GM18511 (cell line): ENCODE results near the gene REM2.
A peak's percentile ranks its signal among the peaks of the same experiment; 100 is the strongest.
"Not testable (repeated sequence)": the region's sequence is repeated elsewhere in the genome, so short reads cannot be mapped to it uniquely, and the experiment has no call there.

ENCODE experiments used
- ATAC-seq: cut with Tn5 transposase; IDR thresholded peaks from one replicate; pipeline ENCODE4 v1.9.1; 2021; ENCODE audit warnings: mild to moderate bottlenecking, moderate library complexity; ENCODE audit not compliant: unreplicated experiment

REM2 gene

DNA sequence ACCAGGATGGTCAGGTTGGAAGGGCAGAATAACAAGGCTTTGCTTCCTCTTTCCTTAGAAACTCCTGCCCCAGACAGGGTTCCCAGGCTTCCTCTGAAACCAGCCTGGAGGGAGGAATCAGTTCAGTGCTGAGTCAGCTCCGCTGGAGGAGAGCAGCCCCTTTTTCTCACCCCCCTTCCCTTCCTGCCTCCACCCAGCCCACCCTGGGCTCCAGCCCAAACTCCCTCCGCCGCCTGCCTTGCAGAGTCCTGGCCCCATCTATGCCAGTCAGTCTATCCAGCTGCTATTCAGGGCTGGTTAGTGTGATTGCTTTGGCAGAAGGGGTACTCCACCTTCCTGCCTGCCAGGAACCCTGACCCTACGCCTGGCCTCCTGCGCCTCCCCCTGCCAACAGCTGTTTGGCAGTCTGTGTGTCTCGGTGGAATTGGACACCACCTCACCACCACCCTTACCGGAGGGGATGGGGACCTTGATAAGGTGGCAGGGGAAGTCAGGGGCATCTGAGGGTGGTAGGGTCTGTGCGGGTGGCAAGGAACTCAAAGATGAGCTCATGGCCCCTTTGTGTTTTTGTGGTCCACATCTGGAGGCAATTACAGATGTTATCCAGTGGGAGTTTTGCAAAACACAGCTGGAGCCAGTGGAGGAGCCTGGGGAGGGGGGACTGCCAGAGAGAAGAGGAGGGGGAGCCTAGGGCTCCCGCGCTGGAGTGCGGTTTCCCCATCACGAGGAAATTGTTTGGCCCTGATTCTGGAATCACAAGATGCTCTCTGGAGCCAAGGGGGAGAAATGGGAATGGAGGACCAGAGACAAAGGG is 34.5 kb upstream of the REM2 start:
- no peak for ATAC-seq

DNA sequence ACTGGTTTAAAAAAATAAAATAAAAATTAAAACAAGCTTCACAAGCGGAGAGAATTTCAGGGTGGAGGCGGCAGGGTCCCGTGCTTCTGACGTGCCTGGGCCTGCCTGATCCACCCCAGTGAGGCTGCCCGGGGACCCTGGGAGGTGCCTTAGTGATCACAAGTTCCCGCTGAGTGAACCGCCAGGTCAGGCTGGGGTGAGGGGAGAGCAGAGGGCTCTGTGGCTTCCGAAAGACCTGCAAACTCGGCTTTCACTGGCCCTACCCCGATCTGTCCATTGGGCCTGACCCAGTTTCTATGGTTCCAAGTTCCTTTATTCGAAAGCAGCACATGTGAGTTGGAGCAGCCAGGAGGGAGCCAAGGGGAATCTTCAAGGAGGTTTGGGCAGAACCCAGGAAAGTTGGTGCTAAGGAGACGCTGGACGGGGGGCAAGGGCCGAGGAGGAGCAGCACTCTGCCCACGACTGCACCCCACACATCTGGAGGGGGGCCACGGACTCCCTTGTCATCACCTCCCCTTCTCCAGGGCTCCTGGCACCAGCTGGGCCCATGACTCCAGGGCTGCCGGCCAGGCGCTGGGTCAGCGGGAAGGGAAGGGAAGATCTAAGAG is 33.7 kb upstream of the REM2 start:
- ATAC-seq = no peak

DNA sequence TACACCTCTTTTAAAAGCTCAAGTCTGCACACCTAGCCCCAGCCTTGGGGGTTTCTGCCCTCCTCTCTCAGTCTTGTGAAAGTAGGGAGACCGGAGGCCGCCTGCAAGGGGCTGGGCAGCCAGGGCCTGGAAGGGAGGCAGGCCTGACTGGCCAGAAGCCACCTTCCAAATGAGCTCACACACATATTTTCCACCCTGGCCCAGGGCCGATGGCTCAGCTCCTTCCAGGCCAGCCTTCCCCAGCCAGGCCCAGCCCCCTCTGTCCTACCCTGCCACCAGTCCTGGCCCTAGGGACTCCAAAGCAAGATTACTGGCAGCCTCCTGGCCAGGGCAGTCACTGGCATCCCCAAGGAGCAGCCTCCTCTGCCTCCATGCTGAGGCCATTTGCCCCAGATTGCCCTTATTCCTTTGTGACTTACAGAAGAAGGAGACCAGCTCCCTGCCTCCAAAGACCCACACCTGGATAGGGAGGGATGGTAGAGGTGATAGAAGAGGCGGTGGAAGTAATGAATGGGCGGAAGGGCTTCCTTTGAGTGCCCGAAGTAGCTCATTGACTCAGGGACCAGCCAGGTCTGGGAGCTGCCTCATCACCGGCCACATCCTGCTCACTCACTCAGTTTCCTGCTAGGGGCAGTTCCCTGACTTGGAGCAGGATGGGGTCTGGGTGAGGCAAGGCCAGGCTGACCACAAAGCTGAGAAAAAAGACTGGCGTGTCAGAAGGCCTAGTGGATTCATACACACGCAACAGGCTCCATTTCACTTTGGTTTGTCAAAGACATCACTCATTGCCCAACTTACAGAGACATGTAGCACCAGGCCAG is 31.9 kb upstream of the REM2 start:
- no peak for ATAC-seq

DNA sequence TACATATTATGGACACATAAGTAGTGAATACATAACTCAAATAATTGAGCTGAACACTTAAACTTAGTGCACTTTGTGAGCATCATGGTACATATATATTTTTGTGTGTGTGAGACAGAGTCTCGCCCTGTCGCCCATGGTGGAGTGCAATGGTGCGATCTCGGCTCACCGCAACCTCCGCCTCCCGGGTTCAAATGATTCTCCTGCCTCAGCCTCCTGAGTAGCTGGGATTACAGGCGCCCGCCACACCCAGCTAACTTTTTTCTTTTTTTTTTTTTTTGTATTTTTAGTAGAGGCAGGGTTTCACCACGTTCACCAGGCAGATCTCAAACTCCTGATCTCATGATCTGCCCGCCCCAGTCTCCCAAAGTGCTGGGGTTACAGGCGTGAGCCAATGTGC is 30.8 kb upstream of the REM2 start:
- ATAC-seq = not testable (repeated sequence)

DNA sequence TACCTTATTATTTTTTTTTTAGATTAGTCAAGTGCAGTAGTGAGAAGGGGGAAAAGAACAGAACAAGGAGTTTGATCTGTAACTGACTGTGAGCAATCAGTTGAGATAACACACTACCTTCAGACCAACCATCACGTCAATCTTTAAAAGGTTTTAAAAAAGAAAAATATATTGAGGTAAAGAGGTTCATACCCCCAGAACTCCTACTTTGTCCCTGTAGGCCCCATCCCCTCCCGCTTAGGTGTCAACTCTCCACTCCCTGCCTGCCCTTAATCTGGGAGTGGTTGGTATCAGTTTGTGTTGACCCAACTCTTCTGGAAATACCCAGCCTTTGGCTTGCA is 30.5 kb upstream of the REM2 start:
- ATAC-seq = no peak

DNA sequence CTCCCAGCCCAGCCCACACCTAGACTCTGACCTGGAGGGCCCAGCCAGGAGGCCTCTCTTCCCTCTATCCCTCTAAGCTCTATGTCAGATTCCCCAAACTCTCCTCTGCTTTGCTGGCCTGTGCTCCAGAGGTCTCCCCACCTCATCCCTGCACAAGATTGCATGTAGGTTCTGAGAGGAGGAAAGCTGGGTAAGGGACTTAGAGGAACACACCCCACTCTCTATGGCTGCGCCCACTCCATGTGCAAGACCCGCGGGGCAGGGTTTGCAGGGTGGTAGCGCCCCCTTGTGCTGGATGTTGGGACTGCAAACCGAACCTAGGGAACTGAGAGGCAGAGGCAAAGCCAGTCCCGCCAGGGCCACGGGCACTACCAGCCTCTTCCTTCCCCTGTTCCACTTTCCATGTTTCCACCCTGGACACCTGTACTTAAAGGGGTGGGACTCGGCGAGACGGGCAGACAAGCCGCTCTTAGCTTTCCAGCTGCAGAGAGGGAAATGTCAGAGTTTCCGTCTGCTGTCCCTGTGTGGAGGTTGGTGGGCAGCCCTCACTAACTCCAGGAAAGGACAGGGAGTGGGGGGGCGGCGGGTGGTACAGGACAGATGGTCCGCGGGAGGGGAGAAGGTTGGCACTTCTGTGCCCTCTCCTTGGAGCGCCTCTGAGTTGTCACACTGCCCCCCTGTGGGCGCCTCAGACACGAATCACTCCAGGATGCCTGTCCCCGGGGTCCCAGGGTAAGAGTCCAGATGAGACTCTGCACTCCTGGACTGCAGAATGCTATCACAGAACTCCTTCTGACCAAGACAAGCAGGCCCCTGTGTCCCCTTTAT is 29.9 kb upstream of the REM2 start:
- peak; percentile 80 for ATAC-seq

DNA sequence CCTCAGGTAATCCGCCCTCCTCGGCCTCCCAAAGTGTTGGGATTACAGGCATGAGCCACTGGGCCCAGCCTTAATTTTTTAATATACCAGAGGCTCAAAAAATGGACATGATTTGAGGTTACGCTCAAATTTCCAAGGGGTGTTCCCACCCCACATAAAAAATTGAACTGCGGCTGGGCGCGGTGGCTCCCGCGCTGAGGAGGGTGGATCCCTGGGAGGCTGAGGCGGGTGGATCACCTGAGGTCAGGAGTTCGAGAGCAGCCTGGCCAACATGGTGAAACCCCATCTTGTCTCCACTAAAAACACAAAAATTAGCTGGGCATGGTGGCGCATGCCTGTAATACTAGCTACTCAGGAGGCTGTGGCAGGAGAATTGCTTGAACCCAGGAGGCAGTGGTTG is 28.7 kb upstream of the REM2 start:
- not testable (repeated sequence) for ATAC-seq

DNA sequence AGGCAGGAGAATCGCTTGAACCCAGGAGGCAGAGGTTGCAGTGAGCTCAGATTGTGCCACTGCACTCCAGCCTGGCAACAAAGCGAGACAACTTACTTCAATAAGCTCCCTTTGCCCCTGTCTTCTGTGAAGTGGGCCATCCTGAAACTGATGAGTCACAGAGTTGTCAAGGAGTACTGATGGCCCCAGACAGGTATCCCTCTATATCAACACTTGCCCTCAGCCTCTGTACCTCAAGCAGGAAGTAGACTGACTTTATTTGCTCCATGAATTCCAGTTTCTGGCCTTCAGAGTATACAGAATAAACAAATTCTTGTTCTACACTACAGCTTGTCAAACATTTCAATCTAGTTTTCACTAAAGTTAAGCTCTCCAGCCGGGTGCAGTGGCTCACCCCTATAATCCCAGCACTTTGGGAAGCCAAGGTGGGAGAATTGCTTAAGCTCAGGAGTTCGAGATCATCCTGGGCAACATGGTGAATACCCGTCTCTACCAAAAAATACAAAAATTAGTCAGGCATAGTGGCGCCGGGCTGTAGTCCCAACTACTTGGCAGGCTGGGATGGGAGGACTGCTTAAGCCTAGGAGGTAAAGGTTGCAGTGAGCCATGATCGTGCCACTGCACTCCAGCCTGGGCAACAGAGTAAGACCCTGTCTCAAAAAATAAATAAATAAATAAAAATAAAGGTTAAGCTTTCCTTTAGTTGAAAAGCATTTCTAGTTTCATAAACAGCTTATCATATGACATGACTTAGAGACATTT is 27.9 kb upstream of the REM2 start:
- no peak for ATAC-seq

DNA sequence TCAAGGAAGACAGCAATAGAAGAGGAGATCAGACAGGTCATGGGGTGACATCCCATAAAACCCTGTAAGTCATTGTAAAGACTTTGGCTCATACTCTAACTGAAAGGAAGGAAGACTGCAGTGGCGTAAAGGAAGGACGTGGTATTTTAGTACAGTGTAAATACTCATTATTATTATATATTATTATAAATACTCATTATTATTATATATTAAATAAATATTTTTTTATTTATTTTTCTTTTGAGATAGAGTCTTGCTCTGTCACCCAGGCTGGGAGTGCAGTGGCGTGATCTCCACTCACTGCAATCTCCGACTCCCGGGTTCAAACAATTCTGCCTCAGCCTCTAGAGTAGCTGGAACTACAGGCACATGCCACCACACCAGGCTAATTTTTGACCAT is 26.6 kb upstream of the REM2 start:
- ATAC-seq = no peak

DNA sequence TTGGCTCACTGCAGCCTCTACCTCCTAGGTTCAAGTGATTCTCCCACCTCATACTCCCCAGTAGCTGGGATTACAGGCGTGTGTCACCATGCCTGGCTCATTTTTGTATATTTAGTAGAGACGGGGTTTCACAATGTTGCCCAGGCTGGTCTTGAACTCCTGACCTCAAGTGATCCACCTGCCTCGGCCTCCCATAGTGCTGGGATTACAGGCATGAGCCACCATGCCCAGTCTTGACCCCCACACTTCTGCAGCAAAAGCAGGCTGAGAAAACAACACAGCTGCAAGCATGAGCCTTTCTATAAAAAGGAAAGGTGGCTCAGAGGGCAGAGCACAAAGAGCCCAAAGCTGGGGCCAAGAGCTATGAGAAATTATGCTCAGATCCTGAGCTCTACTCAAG is 22.6 kb upstream of the REM2 start:
- not testable (repeated sequence) for ATAC-seq

DNA sequence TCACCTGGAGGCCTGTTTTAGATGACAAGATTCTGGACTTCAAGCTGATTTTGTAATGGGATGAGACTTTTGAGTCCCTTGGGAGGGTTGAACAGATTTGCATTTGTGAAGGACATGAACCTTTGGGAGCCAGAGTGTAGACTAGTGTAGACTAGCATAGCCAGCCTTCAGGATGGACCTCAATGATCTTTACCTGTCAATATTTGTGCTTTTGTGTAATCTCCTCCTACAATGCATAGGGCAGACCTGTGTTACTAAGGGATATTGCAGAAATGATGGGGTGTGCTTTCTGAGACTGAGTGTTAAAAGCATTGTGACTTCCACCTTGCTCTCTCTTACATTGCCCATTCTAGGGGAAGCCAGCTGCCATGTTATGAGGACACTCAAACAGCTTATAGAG is 21.4 kb upstream of the REM2 start:
- ATAC-seq = no peak

DNA sequence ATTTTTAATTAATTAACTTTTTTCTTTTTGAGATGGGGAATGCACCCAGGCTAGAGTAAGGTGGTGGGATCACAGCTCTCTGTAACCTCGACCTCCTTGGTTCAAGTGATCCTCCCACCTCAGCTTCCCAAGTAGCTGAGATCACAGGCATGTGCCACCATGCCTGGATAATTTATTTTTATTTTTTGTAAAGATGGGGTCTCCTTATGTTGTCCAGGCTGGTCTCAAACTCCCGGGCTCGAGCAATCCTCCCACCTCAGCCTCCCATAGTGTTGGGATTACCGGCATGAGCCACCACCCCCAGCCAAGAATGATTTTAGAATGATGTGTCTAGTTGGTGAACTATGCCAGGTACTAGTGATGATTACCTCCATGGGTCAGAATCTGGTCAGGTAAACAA is 18.0 kb upstream of the REM2 start:
- ATAC-seq = no peak

DNA sequence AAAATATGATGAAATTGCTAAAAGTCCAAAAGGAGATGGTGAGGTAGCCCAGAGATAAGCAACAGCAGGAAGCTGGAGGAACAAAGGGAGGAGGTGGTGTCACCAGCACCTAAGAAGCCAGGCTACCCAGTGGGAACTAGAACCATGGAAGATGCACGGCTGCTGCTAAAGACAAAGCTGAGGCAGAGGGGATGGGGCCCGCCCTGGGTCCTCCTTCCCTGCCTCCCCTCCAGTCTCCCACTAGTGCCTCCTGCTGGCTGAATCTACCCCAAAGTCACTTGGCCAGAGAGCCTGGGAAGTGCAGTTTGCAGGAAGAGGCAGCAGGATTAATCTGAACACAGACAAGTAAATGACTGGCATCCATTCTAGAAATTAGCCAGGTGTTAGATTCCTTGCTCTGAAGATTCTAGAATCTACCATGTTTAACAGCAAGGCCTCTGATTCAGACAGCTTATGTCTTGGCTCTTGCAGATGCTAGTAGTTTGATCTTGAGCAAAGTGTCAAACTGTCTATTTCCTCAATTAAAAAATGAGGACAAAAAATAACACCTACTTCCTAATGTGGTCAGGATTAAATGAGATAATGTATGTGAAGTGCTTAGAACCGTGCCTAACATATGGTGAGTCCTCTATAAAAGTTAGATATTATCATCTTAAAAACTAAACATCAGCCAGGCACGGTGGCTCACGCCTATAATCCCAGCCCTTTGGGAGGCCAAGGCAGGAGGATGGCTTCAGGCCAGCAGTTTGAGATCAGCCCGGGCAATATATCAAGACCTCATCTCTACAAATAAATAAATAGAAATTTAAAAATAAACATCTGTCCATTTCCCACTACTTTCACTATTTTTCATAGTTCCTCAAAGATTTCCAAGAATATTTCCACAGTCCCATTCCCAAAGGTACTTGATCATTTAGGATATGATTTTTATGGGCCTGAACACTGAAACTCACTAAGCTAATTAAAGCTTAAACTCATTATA is 17.3 kb upstream of the REM2 start:
- no peak for ATAC-seq

DNA sequence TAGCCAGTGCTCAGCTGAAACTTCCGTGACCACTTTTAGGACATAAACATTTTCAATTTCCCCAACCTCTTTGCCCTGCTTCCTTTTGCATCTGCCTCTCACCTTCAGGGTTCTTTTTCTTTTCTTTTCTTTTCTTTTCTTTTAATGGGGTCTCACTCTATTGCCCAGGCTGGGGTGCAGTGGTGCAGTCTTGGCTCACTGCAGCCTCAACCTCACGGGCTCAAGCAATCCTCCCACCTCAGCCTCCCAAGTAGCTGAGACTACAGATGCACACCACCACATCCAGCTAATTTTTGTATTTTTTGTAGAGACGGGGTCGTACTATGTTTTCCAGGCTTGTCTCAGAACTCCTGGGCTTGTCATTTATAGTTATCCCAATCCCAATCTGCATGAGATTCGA is 16.1 kb upstream of the REM2 start:
- ATAC-seq = no peak

DNA sequence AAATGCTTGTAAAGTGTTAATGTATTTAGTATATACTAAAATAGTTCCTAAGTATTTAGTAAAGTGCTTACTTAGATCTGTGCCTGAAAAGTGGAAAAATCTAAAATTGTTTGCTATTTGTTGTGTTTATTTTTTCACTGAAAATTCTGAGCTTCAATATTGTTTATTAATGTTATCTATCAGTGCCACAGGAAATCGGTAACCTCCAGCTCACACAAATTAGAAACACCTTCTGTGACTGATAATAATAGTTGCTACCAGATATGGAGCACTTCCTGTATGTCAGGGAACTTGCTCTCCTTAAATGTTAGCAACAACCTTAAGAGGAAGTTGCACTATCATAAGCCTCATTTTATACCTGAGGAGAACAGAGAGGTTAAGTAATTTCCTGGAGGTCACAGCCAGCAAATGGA is 12.2 kb upstream of the REM2 start:
- ATAC-seq = peak; percentile 46

DNA sequence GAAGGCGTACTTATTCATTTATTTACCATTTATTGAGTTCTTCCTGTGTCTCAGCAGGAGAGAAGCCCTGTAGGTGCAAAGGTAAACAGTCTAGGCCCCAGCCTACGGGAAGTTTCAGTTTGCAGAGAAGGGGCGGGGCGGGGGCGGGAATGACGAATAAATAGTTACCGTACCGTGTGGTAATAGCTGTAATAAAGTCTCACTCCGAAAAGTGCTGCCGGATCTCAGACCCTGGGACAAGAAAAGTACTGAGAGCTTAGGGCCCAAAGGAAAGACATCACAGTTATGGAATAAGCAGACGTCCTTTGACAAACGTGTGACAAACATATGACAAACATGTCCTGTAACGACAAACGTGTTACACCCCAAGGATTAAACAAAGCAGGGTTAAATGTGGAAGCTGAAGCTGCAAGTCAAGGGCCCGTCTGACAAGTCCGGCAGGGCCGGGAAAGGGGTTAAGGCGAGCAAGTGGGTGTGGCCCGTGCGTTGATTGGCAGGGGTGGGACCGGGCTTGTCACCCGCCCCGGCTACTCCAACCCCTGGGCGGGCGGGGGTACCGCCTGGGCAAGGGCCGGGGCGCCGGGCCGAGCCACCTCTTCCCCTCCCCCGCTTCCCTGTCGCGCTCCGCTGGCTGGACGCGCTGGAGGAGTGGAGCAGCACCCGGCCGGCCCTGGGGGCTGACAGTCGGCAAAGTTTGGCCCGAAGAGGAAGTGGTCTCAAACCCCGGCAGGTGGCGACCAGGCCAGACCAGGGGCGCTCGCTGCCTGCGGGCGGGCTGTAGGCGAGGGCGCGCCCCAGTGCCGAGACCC is 11.6 kb upstream of the REM2 start, which contains the start of gene LRP10:
TSS of gene LRP10 (plus strand) at position 517 of the 809 bp plus-strand sequence. CDS start 564 bp downstream, outside the sequence.
- peak; percentile 85 for ATAC-seq

DNA sequence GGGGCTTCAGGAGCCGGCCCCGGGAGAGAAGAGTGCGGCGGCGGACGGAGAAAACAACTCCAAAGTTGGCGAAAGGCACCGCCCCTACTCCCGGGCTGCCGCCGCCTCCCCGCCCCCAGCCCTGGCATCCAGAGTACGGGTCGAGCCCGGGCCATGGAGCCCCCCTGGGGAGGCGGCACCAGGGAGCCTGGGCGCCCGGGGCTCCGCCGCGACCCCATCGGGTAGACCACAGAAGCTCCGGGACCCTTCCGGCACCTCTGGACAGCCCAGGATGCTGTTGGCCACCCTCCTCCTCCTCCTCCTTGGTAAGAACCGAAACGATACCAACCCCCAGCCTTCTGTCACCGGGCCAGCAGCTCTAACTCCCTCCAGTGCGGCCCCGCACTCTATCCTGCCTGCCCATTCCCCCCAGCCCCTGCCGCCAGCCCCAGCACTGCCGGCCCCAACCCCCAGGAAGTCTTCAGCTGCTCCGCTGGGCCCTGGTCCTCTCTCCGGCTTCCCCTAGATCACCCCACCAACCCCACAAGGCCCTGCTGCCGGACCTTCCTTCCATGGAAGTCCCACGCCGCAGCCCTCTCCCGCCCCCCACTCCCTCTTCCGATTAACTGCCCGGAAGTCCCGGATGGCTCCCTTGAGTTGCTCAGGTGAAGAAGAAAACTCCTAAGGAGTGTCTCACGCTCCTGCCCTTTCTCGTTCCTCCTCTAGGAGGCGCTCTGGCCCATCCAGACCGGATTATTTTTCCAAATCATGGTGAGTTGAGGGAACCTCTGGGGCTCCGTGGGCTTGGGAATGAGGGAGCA is 10.8 kb upstream of the REM2 start:
- peak; percentile 28 for ATAC-seq
